Measurements from ENCODE around the gene COL4A1. TPM values are rescaled to one million over a fixed set of nuclear protein-coding genes. Genes with fewer than 3 reads are reported as not detected.

COL4A1 gene
- polyA plus RNA-seq, 2 of the 4 experiments (the other 2 are of a cell fraction), result 23.8 to 71.3 TPM

- TF ChIP-seq RNF2 (IDR thresholded peaks at IDR 0.05; ENCODE audit: borderline replicate concordance, low read depth), result no peak
- no peak for TF ChIP-seq HDAC2 (IDR thresholded peaks at IDR 0.05)
- TF ChIP-seq HES2 (IDR thresholded peaks at IDR 0.05), result no peak
- no peak for TF ChIP-seq KDM5A (IDR thresholded peaks at IDR 0.05)
- Histone ChIP-seq H3K4me1 (peaks cover 10% of the 10 kb centered on the region; the same call in 1 of the 3 replicates), H3K4me2 (no peak overlapping the region), H3K9me3 (no peaks in the 10 kb centered on the region), H3K27ac (no peak overlapping the region), H3K4me3 (no peak overlapping the region)
- WGBS (ENCODE audit: missing lambda C conversion rate), result 79% methylated on average over 11 of the region's 11 CpGs
- ATAC-seq (no peak), FAIRE-seq (no peak), DNase-seq (ENCODE audit: low read depth in 1 of 2, low spot score in 1 of 2) (no peak)
- ChIA-PET CTCF (interaction anchor here (0.7 kb wide), 1 partner anchor 121 kb away, joined by 3 read pairs; no protein-coding TSS in a partner anchor), POLR2A (no interaction called here)
Measured at GRCh38 chr13:110334841-110335490, 28.0 kb upstream of the COL4A1 start.

- POLR2A ChIA-PET, result no interaction called here
- CTCF ChIA-PET, result no interaction called here
- ATAC-seq (no peak), DNase-seq (ENCODE audit: low read depth in 1 of 2, low spot score in 1 of 2) (no peak), FAIRE-seq (no peak)
- H3K27ac ChIP-seq, result no peak overlapping the region
- TF ChIP-seq ZC3H11A (IDR thresholded peaks at IDR 0.05) (no peak), RAD21 (conservative IDR thresholded peaks at IDR 0.05 in 1 of 2, IDR thresholded peaks at IDR 0.05 in 1 of 2) (no peak), FOSB (CRISPR knock-in tag; IDR thresholded peaks at IDR 0.05) (no peak), PHF8 (IDR thresholded peaks at IDR 0.05; ENCODE audit: borderline replicate concordance, low read depth) (no peak), MAX (IDR thresholded peaks at IDR 0.05) (no peak), MAZ (IDR thresholded peaks at IDR 0.05; ENCODE audit: borderline replicate concordance, low read depth, low read length) (no peak), ZFP36 (IDR thresholded peaks at IDR 0.05; ENCODE audit: borderline replicate concordance, partially characterized antibody) (no peak), FOXS1 (CRISPR knock-in tag; IDR thresholded peaks at IDR 0.05) (no peak)
- WGBS (ENCODE audit: missing lambda C conversion rate), result 96% methylated on average over 7 of the region's 8 CpGs
- no peaks in the 10 kb centered on the region for H3K9me3 ChIP-seq
- no peak overlapping the region for H3K4me2 ChIP-seq
- H3K4me3 ChIP-seq, result no peak overlapping the region
- peaks cover 14% of the 10 kb centered on the region; the same call in 1 of the 3 replicates for H3K4me1 ChIP-seq
Measured at GRCh38 chr13:110334256-110334655, 27.3 kb upstream of the COL4A1 start.

- ChIA-PET CTCF (no interaction called here), POLR2A (no interaction called here)
- Histone ChIP-seq H3K4me2 (no peak overlapping the region), H3K4me1 (peaks cover 14% of the 10 kb centered on the region; the same call in 1 of the 3 replicates), H3K27ac (no peak overlapping the region), H3K4me3 (no peak overlapping the region), H3K9me3 (no peaks in the 10 kb centered on the region)
- FAIRE-seq, result no peak
- WGBS (ENCODE audit: missing lambda C conversion rate), result 81% methylated on average over 12 of the region's 12 CpGs
- no peak for TF ChIP-seq POLR2A (IDR thresholded peaks at IDR 0.05; ENCODE audit: low read length)
- no peak for TF ChIP-seq CHD2 (IDR thresholded peaks at IDR 0.05; ENCODE audit: low read length, partially characterized antibody)
- TF ChIP-seq SREBF2 (IDR thresholded peaks at IDR 0.05), result no peak
- no peak for TF ChIP-seq CBX8 (IDR thresholded peaks at IDR 0.05)
- TF ChIP-seq CTCF (IDR thresholded peaks at IDR 0.05), result no peak
- no peak for TF ChIP-seq EHMT2 (IDR thresholded peaks at IDR 0.05; ENCODE audit: low read depth)
- no peak for TF ChIP-seq HEYL (CRISPR knock-in tag; IDR thresholded peaks at IDR 0.05)
- TF ChIP-seq RFX5 (IDR thresholded peaks at IDR 0.05), result no peak
- TF ChIP-seq HES2 (IDR thresholded peaks at IDR 0.05), result no peak
- no peak for TF ChIP-seq ELK1 (IDR thresholded peaks at IDR 0.05; ENCODE audit: low read depth, low read length)
- no peak for TF ChIP-seq PHF8 (IDR thresholded peaks at IDR 0.05; ENCODE audit: borderline replicate concordance, low read depth)
- no peak for TF ChIP-seq FOXS1 (CRISPR knock-in tag; IDR thresholded peaks at IDR 0.05)
- TF ChIP-seq NFE2L2 (conservative IDR thresholded peaks at IDR 0.05; ENCODE audit: low read length), result no peak
- TF ChIP-seq JUNB (IDR thresholded peaks at IDR 0.05), result no peak
- no peak for TF ChIP-seq ZC3H11A (IDR thresholded peaks at IDR 0.05)
- no peak for TF ChIP-seq CEBPB (IDR thresholded peaks at IDR 0.05)
- no peak for TF ChIP-seq FOSB (CRISPR knock-in tag; IDR thresholded peaks at IDR 0.05)
- no peak for ATAC-seq
- no peak for DNase-seq (ENCODE audit: low read depth in 1 of 2, low spot score in 1 of 2)
Measured at GRCh38 chr13:110333837-110334236, 26.9 kb upstream of the COL4A1 start.

All from A549 (cell line).